A549 (cell line): ENCODE measurements around the gene GSC. TPM values are rescaled to one million over a fixed set of nuclear protein-coding genes. Genes with fewer than 3 reads are reported as not detected.

Experiments used
- ATAC-seq, 2 experiments: fragments of 200-7000 bp in 1 of 2; fragments of >200 bp in 1 of 2; cut with Nextera tagmentation in 1 of 2; cut with Tn5 transposase in 1 of 2; 3 replicates each; pipeline versions ENCODE4 v1.8.0 to v1.9.1; 2018 to 2020; ENCODE audit warnings: mild to moderate bottlenecking in 1 of 2, moderate library complexity in 1 of 2
- CTCF ChIA-PET: fragments of 300-600 bp; sonication (Branson Sonifier 250); formaldehyde crosslinking; extraction: SDS; loops from one replicate; lab custom pipeline; 2021; ENCODE audit warnings: antibody characterized with exemption, inconsistent platforms; lab: Yijun Ruan, JAX
- POLR2A ChIA-PET: fragments of 350-600 bp; formaldehyde crosslinking; extraction: SDS; loops from one replicate; lab custom pipeline; 2021; ENCODE audit warnings: antibody characterized with exemption, inconsistent platforms; lab: Yijun Ruan, JAX
- DNase-seq, 2 experiments: peaks; one replicate each; pipeline versions ENCODE4 v3.0.0 to v3.0.0-alpha.2; 2011 to 2016; ENCODE audit warnings: low read depth in 1 of 2, low spot score in 1 of 2
- FAIRE-seq: peaks from 2 replicates; lab custom pipeline; 2011; peaks lifted over from hg19 to GRCh38; lab: Jason Lieb, UNC
- H3K27ac ChIP-seq, 2 experiments: fragments of >200 bp; sonication (Bioruptor Twin); formaldehyde crosslinking; 3 replicates each; pipeline ENCODE4 v1.5.1; 2016 to 2017
- H3K4me1 ChIP-seq: fragments of >200 bp; sonication (Bioruptor Twin); formaldehyde crosslinking; 3 replicates; pipeline ENCODE4 v1.6.1; 2016
- H3K4me2 ChIP-seq: fragments of >200 bp; sonication (Bioruptor Twin); formaldehyde crosslinking; 3 replicates; pipeline ENCODE4 v1.6.1; 2016
- H3K4me3 ChIP-seq: fragments of >200 bp; sonication (Bioruptor Twin); formaldehyde crosslinking; 3 replicates; pipeline ENCODE4 v1.5.1; 2016
- H3K9me3 ChIP-seq: fragments of >200 bp; sonication (Bioruptor Twin); formaldehyde crosslinking; 3 replicates; pipeline ENCODE4 v1.6.1; 2016
- CBX2 ChIP-seq: fragments of 200-600 bp; sonication (generic); IDR thresholded peaks from 2 replicates; pipeline ENCODE4 v1.6.1; 2016; ENCODE audit warnings: low read depth, mild to moderate bottlenecking, borderline replicate concordance
- CBX8 ChIP-seq: fragments of 200-600 bp; sonication (generic); IDR thresholded peaks from 2 replicates; pipeline ENCODE4 v1.6.1; 2016
- CHD4 ChIP-seq: fragments of 200-600 bp; sonication (generic); IDR thresholded peaks from 2 replicates; pipeline ENCODE4 v1.6.1; 2016; ENCODE audit warnings: antibody characterized with exemption, mild to moderate bottlenecking, borderline replicate concordance
- E2F6 ChIP-seq: IDR thresholded peaks from 2 replicates; pipeline ENCODE4 v1.6.1; 2012; ENCODE audit warnings: low read depth, borderline replicate concordance
- HEYL ChIP-seq: fragments of 250-450 bp; sonication (Bioruptor Pico); IDR thresholded peaks from 2 replicates; pipeline ENCODE4 v1.8.0; 2021; ENCODE audit warnings: mild to moderate bottlenecking, moderate library complexity
- HOXA7 ChIP-seq: fragments of 250-450 bp; sonication (Bioruptor Pico); IDR thresholded peaks from 2 replicates; pipeline ENCODE4 v1.5.0; 2020; ENCODE audit warnings: mild to moderate bottlenecking, moderate library complexity
- HOXB13 ChIP-seq: fragments of 250-450 bp; sonication (Bioruptor Pico); IDR thresholded peaks from 2 replicates; pipeline ENCODE4 v1.5.0; 2020; ENCODE audit warnings: low read depth, mild to moderate bottlenecking, moderate library complexity
- HOXB5 ChIP-seq: fragments of 250-450 bp; sonication (Bioruptor Pico); IDR thresholded peaks from 2 replicates; pipeline ENCODE4 v1.5.0; 2020; ENCODE audit warnings: mild to moderate bottlenecking, moderate library complexity
- JUN ChIP-seq, 2 experiments: fragments of >200 bp; sonication (Bioruptor Twin); formaldehyde crosslinking; IDR thresholded peaks; 2 replicates in 1 of 2; 3 replicates in 1 of 2; pipeline ENCODE4 v1.6.1; 2016 to 2017
- KDM1A ChIP-seq: fragments of 200-600 bp; sonication (generic); IDR thresholded peaks from 2 replicates; pipeline ENCODE4 v1.6.1; 2016; ENCODE audit warnings: low read depth, mild to moderate bottlenecking
- NFE2L2 ChIP-seq: fragments of 150-350 bp; conservative IDR thresholded peaks from 2 replicates; pipeline ENCODE4 v1.6.1; 2014; ENCODE audit warnings: low read length
- NPAS2 ChIP-seq: fragments of 250-450 bp; sonication (Bioruptor Pico); IDR thresholded peaks from 2 replicates; pipeline ENCODE4 v1.8.0; 2022; ENCODE audit warnings: mild to moderate bottlenecking, moderate library complexity, borderline replicate concordance
- NR3C1 ChIP-seq: fragments of >200 bp; sonication (Bioruptor Twin); formaldehyde crosslinking; IDR thresholded peaks from 3 replicates; pipeline ENCODE4 v1.6.1; 2017
- POLR2A ChIP-seq: IDR thresholded peaks from 2 replicates; pipeline ENCODE4 v1.6.1; 2012; ENCODE audit warnings: mild to moderate bottlenecking, low read length
- RAD21 ChIP-seq, 2 experiments: fragments of >200 bp in 1 of 2; sonication (Bioruptor Twin) in 1 of 2; formaldehyde crosslinking in 1 of 2; IDR thresholded peaks in 1 of 2; conservative IDR thresholded peaks in 1 of 2; 2 replicates in 1 of 2; 3 replicates in 1 of 2; pipeline ENCODE4 v1.6.1; 2012 to 2018; ENCODE audit warnings: inconsistent platforms in 1 of 2
- RARB ChIP-seq: fragments of 250-450 bp; sonication (Bioruptor Pico); IDR thresholded peaks from 2 replicates; pipeline ENCODE4 v1.8.0; 2021; ENCODE audit warnings: mild to moderate bottlenecking, moderate library complexity
- RCOR1 ChIP-seq: fragments of 150-350 bp; IDR thresholded peaks from 2 replicates; pipeline ENCODE4 v1.6.1; 2014; ENCODE audit warnings: antibody characterized with exemption, low read length, low read depth
- REST ChIP-seq: fragments of 200-600 bp; sonication (generic); IDR thresholded peaks from 2 replicates; pipeline ENCODE4 v1.6.1; 2016; ENCODE audit warnings: antibody characterized with exemption, mild to moderate bottlenecking, moderate library complexity
- RNF2 ChIP-seq: fragments of 200-600 bp; sonication (generic); IDR thresholded peaks from 2 replicates; pipeline ENCODE4 v1.6.1; 2016; ENCODE audit warnings: low read depth, mild to moderate bottlenecking, antibody characterized with exemption, moderate library complexity, borderline replicate concordance
- ZC3H11A ChIP-seq: fragments of 450-650 bp; IDR thresholded peaks from 2 replicates; pipeline ENCODE4 v1.6.1; 2014; ENCODE audit warnings: antibody characterized with exemption, mild to moderate bottlenecking
- WGBS: methylation state at CpG from one replicate; pipeline ENCODE4 v1.1.6; 2017; ENCODE audit errors: missing lambda C conversion rate; 5-methylcytosine and 5-hydroxymethylcytosine counted together
- polyA plus RNA-seq, 4 experiments: library from polyadenylated mRNA; depleted of rRNA in 3 of 4; stranded (reverse); fragments of >200 nt; fragmentation: RNase III in 1 of 4; extraction: RNeasy Plus Mini Kit Qiagen cat#74134 plus additional on column Dnase treatment in 1 of 4; gene quantifications; 2 replicates in 3 of 4; 3 replicates in 1 of 4; pipeline ENCODE4 v1.2.3, GENCODE V29; 2011 to 2017
- TF ChIP-seq, protein P1 (sequence below): fragments of 250-450 bp; sonication (Bioruptor Pico); IDR thresholded peaks from 2 replicates; pipeline ENCODE4 v1.5.0; 2021; ENCODE audit warnings: mild to moderate bottlenecking, moderate library complexity, borderline replicate concordance
- TF ChIP-seq, protein P2 (sequence below): fragments of >200 bp; sonication (Bioruptor Twin); formaldehyde crosslinking; IDR thresholded peaks from 2 replicates; pipeline ENCODE4 v1.6.1; 2016

Gene GSC
- polyA plus RNA-seq, 2 of the 4 experiments (the other 2 are of a cell fraction): 0.17 TPM

- FAIRE-seq (no peak), DNase-seq (no peak), ATAC-seq (no peak)
- no peak overlapping the region for H3K27ac ChIP-seq
- no peaks in the 10 kb centered on the region for H3K4me1 ChIP-seq
- H3K4me3 ChIP-seq: no peak overlapping the region
- H3K9me3 ChIP-seq: no peaks in the 10 kb centered on the region
- CTCF ChIA-PET: interaction anchor here (1.4 kb wide), 1 partner anchor 647 kb away, joined by 4 read pairs; no protein-coding TSS in a partner anchor
- POLR2A ChIA-PET: no interaction called here
- no peak for TF ChIP-seq RARB
- TF ChIP-seq HOXB13: no peak
- 16% methylated on average over 3 of the region's 3 CpGs for WGBS
- H3K4me2 ChIP-seq: no peak overlapping the region
Measured at GRCh38 chr14:94795372-94795771, 25.5 kb upstream of the GSC start.

DNA sequence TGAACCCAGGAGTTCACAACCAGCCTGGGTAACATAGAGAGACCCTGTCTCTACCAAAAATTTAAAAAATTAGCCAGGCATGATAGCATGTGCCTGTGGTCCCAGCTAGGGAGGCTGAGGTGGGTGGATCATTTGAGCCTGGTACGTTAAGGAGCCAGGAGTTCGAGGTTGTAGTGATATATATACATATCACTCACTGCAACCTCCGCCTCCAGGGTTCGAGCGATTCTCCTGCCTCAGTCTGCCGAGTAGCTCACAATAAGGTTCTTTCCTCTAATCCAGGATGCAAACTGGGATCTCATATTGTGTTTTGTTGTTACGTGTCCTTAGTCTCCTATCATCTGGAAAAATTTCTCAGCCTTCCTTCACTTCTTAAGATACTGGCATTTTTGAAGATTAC lies 24.0 kb upstream of the GSC start:
- Histone ChIP-seq H3K9me3 (no peaks in the 10 kb centered on the region), H3K4me1 (no peaks in the 10 kb centered on the region), H3K4me2 (no peak overlapping the region), H3K4me3 (no peak overlapping the region), H3K27ac (no peak overlapping the region)
- DNase-seq (no peak), FAIRE-seq (no peak), ATAC-seq (no peak)
- TF ChIP-seq, protein P1, sequence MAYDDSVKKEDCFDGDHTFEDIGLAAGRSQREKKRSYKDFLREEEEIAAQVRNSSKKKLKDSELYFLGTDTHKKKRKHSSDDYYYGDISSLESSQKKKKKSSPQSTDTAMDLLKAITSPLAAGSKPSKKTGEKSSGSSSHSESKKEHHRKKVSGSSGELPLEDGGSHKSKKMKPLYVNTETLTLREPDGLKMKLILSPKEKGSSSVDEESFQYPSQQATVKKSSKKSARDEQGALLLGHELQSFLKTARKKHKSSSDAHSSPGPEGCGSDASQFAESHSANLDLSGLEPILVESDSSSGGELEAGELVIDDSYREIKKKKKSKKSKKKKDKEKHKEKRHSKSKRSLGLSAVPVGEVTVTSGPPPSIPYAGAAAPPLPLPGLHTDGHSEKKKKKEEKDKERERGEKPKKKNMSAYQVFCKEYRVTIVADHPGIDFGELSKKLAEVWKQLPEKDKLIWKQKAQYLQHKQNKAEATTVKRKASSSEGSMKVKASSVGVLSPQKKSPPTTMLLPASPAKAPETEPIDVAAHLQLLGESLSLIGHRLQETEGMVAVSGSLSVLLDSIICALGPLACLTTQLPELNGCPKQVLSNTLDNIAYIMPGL (CRISPR knock-in tag): no peak
- TF ChIP-seq RAD21 (conservative IDR thresholded peaks at IDR 0.05 in 1 of 2, IDR thresholded peaks at IDR 0.05 in 1 of 2) (no peak), HOXB5 (no peak), E2F6 (no peak), POLR2A (no peak), HEYL (CRISPR knock-in tag) (no peak), ZC3H11A (no peak), HOXA7 (no peak), JUN (IDR thresholded peaks at IDR 0.05) (no peak), REST (no peak)
- ChIA-PET CTCF (no interaction called here), POLR2A (no interaction called here)
- 50% methylated on average over 7 of the region's 7 CpGs for WGBS

- H3K27ac ChIP-seq: no peak overlapping the region
- no peak for FAIRE-seq
- peak in 1 of 2 experiments; percentile 55; a peak in 4 of 6 replicates for ATAC-seq
- H3K9me3 ChIP-seq: no peaks in the 10 kb centered on the region
- no peaks in the 10 kb centered on the region for H3K4me1 ChIP-seq
- ChIA-PET CTCF (no interaction called here), POLR2A (no interaction called here)
- H3K4me3 ChIP-seq: no peak overlapping the region
- DNase-seq: no peak
- H3K4me2 ChIP-seq: no peak overlapping the region
- WGBS: 24% methylated on average over 10 of the region's 10 CpGs
- TF ChIP-seq, protein P1 (CRISPR knock-in tag): no peak
- TF ChIP-seq JUN (IDR thresholded peaks at IDR 0.05): no peak
- TF ChIP-seq CBX8: no peak
- TF ChIP-seq CBX2: no peak
- TF ChIP-seq, protein P2, sequence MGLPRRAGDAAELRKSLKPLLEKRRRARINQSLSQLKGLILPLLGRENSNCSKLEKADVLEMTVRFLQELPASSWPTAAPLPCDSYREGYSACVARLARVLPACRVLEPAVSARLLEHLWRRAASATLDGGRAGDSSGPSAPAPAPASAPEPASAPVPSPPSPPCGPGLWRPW: no peak
- TF ChIP-seq NFE2L2: no peak
- no peak for TF ChIP-seq RCOR1
- TF ChIP-seq RNF2: no peak
- no peak for TF ChIP-seq RAD21 (conservative IDR thresholded peaks at IDR 0.05 in 1 of 2, IDR thresholded peaks at IDR 0.05 in 1 of 2)
- TF ChIP-seq NPAS2 (CRISPR knock-in tag): no peak
- TF ChIP-seq CHD4: no peak
- TF ChIP-seq KDM1A: no peak
- no peak for TF ChIP-seq NR3C1
- no peak for TF ChIP-seq REST
Measured at GRCh38 chr14:94787655-94788054, 17.7 kb upstream of the GSC start.
